Stomach (tissue), 4 donors: ENCODE data around the gene NOS3.

Source experiments
- POLR2AphosphoS5 ChIP-seq, 3 donors: sonication (generic); formaldehyde crosslinking; IDR thresholded peaks; one replicate each; pipeline ENCODE4 v1.6.1; 2016; ENCODE audit warnings: antibody characterized with exemption in 3 of 3
- TF ChIP-seq, protein P1 (sequence below), 7 experiments: fragments of 450-650 bp in 4 of 7; fragments of 200-600 bp in 3 of 7; sonication (generic) in 3 of 7; IDR thresholded peaks; one replicate each; pipeline ENCODE4 v1.5.1; 2016 to 2019; ENCODE audit warnings: antibody characterized with exemption in 7 of 7, control low read depth in 2 of 7, mild to moderate bottlenecking in 1 of 7

DNA sequence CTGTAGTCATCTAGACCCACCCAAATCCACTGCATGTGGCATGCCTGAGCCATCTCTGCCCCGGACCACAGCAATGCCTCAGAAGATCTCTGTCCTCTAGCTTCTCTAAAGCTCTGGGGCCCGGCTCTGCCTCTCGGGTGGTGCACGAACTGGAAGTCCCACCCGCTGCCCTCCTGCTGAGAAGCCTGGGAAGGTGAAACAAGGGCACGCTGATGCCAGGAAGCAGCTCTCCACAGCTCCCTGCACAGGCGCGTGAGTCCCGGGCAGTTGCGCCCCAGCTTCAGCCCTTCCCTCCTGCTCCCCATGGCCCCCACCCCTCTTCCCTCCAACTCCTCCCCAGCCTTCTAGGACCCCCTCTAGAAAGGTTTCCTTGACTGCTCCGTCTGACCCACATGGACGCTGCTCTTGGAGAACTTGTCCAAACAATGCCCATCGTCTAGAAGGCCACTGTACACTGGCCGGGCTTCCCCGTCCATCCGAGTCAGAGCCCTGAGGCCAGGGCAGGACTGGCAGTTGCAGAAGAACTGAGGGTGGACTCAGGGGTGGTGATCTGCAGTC, 25.5 kb upstream of the NOS3 start:
- TF ChIP-seq, protein P1, sequence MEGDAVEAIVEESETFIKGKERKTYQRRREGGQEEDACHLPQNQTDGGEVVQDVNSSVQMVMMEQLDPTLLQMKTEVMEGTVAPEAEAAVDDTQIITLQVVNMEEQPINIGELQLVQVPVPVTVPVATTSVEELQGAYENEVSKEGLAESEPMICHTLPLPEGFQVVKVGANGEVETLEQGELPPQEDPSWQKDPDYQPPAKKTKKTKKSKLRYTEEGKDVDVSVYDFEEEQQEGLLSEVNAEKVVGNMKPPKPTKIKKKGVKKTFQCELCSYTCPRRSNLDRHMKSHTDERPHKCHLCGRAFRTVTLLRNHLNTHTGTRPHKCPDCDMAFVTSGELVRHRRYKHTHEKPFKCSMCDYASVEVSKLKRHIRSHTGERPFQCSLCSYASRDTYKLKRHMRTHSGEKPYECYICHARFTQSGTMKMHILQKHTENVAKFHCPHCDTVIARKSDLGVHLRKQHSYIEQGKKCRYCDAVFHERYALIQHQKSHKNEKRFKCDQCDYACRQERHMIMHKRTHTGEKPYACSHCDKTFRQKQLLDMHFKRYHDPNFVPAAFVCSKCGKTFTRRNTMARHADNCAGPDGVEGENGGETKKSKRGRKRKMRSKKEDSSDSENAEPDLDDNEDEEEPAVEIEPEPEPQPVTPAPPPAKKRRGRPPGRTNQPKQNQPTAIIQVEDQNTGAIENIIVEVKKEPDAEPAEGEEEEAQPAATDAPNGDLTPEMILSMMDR (IDR thresholded peaks at IDR 0.05): no peak
- TF ChIP-seq POLR2AphosphoS5 (IDR thresholded peaks at IDR 0.05): no peak
